ENCODE data around the gene SPSB1. TPM values are rescaled to one million over a fixed set of nuclear protein-coding genes. Genes with fewer than 3 reads are reported as not detected.

Gene SPSB1
- total RNA-seq, 4 donors from 2014 or later, result 30.5 to 65.0 (median 36.2) TPM

GRCh38 chr1:9363061-9363471 lies 70.4 kb downstream of the SPSB1 start:
- intact Hi-C loops (cut with DNase I), result no loop called here
- DNase-seq, result peak; percentile 91 to 92
- H3K36me3 ChIP-seq, result peaks cover 7 to 15% of the 10 kb centered on the region in 2 donors
- no peaks in the 10 kb centered on the region for H3K9me3 ChIP-seq
- no peak overlapping the region for H3K4me3 ChIP-seq (replicated peaks in 1 of 3)
- 35 to 40% methylated on average over 8 of the region's 8 CpGs for WGBS, 2 donors
- H3K27ac ChIP-seq, result peak overlapping the region; percentile 26 to 74 (median 69)
- no peaks in the 10 kb centered on the region for H3K27me3 ChIP-seq
- TF ChIP-seq POLR2A (IDR thresholded peaks at IDR 0.05) (no peak), CTCF (IDR thresholded peaks at IDR 0.05) (no peak)
- peaks cover 21 to 33% of the 10 kb centered on the region in 2 donors for H3K4me1 ChIP-seq

GRCh38 chr1:9366298-9366697 lies 73.6 kb downstream of the SPSB1 start:
- WGBS, 2 donors, result 92 to 98% methylated on average over 5 to 8 of the region's 8 CpGs
- H3K27ac ChIP-seq, result no peak overlapping the region

DNA sequence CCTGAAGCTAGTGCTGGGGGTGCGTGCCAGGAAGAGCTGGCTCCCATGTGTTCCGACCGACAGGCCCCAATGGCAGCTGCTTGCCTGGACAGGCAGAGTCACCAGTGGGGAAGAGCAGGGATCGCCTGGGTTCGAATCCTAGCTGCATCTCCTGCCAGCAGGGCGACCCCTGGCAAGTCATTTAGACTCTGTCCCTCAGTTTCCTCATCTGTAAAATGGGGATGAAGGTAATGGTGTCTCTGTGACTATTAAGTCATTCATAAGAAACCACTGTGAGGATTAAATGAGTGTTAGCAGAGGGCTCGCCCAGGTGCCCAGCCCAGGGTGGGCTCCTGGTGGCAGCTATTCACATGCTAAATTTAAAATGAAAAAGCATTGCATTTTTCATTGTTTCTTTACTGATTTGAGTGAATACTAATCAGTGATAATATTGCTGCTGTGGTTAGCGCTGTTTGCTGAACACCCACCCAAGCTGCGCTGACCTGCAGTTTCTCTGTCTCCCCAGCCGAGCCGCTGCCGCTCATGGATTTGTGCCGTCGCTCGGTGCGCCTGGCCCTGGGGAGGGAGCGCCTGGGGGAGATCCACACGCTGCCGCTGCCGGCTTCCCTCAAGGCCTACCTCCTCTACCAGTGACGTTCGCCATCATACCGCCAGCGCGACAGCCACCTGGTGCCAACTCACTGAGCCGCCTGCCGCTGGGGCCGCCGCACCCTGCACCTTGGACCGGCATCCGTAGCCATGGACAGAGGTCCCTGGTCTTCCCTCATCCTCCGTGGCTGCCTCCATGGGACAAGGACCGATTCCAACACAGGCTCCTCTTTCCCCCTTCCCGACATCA lies 74.5 kb downstream of the SPSB1 start:
- no peak overlapping the region for H3K27ac ChIP-seq

More at GRCh38 chr1:9366298-9366697, 73.6 kb downstream of the SPSB1 start:
- DNase-seq, result no peak
- intact Hi-C loops (cut with DNase I), result no loop called here
- Histone ChIP-seq H3K4me1 (peaks cover 34 to 36% of the 10 kb centered on the region in 2 donors), H3K27me3 (no peaks in the 10 kb centered on the region), H3K36me3 (peaks cover 9 to 15% of the 10 kb centered on the region in 2 donors), H3K4me3 (replicated peaks in 1 of 3) (no peak overlapping the region), H3K9me3 (no peaks in the 10 kb centered on the region)
- TF ChIP-seq CTCF (IDR thresholded peaks at IDR 0.05), result no peak

GRCh38 chr1:9367806-9368205 lies 75.1 kb downstream of the SPSB1 start:
- TF ChIP-seq POLR2A (IDR thresholded peaks at IDR 0.05) (no peak), CTCF (IDR thresholded peaks at IDR 0.05) (no peak)
- no peak overlapping the region for H3K4me3 ChIP-seq (replicated peaks in 1 of 3)
- no peaks in the 10 kb centered on the region for H3K9me3 ChIP-seq
- H3K27me3 ChIP-seq, result no peaks in the 10 kb centered on the region
- no peak for DNase-seq
- intact Hi-C loops (cut with DNase I), result no loop called here
- peaks cover 28 to 33% of the 10 kb centered on the region in 2 donors for H3K4me1 ChIP-seq
- peaks cover 9 to 15% of the 10 kb centered on the region in 2 donors for H3K36me3 ChIP-seq
- 81 to 88% methylated on average over 9 of the region's 9 CpGs for WGBS, 2 donors
- no peak overlapping the region for H3K27ac ChIP-seq

More for the DNA sequence above, 74.5 kb downstream of the SPSB1 start:
- Histone ChIP-seq H3K36me3 (peaks cover 9 to 15% of the 10 kb centered on the region in 2 donors), H3K9me3 (no peaks in the 10 kb centered on the region), H3K27me3 (no peaks in the 10 kb centered on the region), H3K4me1 (peaks cover 34 to 36% of the 10 kb centered on the region in 2 donors), H3K4me3 (replicated peaks in 1 of 3) (no peak overlapping the region)
- intact Hi-C loops (cut with DNase I), result no loop called here
- WGBS, 2 donors, result 94 to 97% methylated on average over 30 to 34 of the region's 34 CpGs
- TF ChIP-seq POLR2A (IDR thresholded peaks at IDR 0.05), result no peak
- TF ChIP-seq CTCF (IDR thresholded peaks at IDR 0.05), result no peak
- DNase-seq, result no peak

DNA sequence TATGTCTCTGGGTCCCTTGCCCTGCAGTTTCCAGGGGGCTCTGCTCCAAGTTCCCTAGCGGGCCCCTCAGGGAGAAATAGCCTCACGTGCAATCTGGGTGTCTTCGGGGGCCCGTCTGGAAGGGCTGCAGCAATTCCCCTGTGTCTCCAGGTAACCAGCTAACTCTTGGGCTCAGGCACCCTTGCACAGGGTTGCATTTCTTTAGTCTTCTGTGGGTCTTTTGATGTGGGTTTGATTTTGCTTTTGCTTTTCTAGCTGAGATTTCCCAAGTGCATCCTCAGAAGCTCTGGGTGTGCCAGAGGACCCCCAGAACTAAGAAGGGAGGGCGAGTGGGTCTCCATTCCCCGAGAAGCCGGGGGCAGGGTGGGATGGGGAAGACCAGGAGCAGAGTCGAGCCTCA lies 75.7 kb downstream of the SPSB1 start:
- TF ChIP-seq POLR2A (IDR thresholded peaks at IDR 0.05), result no peak
- TF ChIP-seq CTCF (IDR thresholded peaks at IDR 0.05), result no peak
- H3K27ac ChIP-seq, result no peak overlapping the region
- peaks cover 9 to 15% of the 10 kb centered on the region in 2 donors for H3K36me3 ChIP-seq
- intact Hi-C loops (cut with DNase I), result no loop called here
- no peaks in the 10 kb centered on the region for H3K27me3 ChIP-seq
- DNase-seq, result no peak
- H3K9me3 ChIP-seq, result no peaks in the 10 kb centered on the region
- 72 to 77% methylated on average over 8 of the region's 8 CpGs for WGBS, 2 donors
- H3K4me1 ChIP-seq, result peaks cover 22 to 28% of the 10 kb centered on the region in 2 donors
- H3K4me3 ChIP-seq (replicated peaks in 1 of 3), result no peak overlapping the region

All from thyroid gland (tissue), 4 donors.